22Rv1 (cell line): ENCODE results near the gene CDH22.

Source experiments
- ZFX ChIP-seq: fragments of 450-650 bp; IDR thresholded peaks from 2 replicates; pipeline ENCODE4 v1.6.1; 2017; ENCODE audit warnings: antibody characterized with exemption, borderline replicate concordance
- TF ChIP-seq, protein P1 (sequence below): fragments of 450-650 bp; IDR thresholded peaks from 2 replicates; pipeline ENCODE4 v1.5.1; 2017; ENCODE audit warnings: mild to moderate bottlenecking

DNA sequence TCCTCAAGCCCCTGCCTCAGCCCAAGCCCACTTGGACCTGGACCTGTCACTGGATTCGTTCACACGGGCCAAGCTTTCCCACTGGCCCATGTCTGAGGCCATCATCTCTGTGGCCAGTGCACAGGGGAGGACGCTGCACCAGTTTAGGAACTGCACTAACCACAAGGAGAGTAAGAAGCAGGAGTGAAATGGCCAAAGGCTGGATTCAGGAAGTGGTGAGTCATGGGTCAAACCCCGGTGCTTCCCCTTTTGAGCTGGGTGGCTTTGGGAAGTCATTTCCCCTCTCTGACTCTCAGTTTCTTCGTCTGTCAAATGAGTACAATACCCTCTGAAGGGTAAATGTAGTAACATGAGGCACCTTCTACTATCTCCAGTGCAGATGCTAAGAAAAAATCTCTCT, 102.3 kb downstream of the CDH22 start:
- TF ChIP-seq, protein P1, sequence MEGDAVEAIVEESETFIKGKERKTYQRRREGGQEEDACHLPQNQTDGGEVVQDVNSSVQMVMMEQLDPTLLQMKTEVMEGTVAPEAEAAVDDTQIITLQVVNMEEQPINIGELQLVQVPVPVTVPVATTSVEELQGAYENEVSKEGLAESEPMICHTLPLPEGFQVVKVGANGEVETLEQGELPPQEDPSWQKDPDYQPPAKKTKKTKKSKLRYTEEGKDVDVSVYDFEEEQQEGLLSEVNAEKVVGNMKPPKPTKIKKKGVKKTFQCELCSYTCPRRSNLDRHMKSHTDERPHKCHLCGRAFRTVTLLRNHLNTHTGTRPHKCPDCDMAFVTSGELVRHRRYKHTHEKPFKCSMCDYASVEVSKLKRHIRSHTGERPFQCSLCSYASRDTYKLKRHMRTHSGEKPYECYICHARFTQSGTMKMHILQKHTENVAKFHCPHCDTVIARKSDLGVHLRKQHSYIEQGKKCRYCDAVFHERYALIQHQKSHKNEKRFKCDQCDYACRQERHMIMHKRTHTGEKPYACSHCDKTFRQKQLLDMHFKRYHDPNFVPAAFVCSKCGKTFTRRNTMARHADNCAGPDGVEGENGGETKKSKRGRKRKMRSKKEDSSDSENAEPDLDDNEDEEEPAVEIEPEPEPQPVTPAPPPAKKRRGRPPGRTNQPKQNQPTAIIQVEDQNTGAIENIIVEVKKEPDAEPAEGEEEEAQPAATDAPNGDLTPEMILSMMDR, result no peak
- no peak for TF ChIP-seq ZFX
